Caco-2 (cell line): ENCODE results near the gene CNPY2. TPM values are rescaled to one million over a fixed set of nuclear protein-coding genes. Genes with fewer than 3 reads are reported as not detected.
A peak's percentile ranks its signal among the peaks of the same experiment; 100 is the strongest.

Source experiments
- BruUV-seq: library from RNA; stranded (reverse); fragments of 400-500 nt; replicated peaks from 2 replicates; lab custom pipeline; 2021; lab: Mats Ljungman, UMichigan
- CTCF ChIA-PET: fragments of 300-600 bp; sonication (Branson Sonifier 250); formaldehyde crosslinking; loops from one replicate; lab custom pipeline; 2022; ENCODE audit warnings: antibody characterized with exemption; lab: Charles Lee
- POLR2A ChIA-PET: fragments of 300-600 bp; sonication (Branson Sonifier 250); formaldehyde crosslinking; loops from one replicate; lab custom pipeline; 2022; ENCODE audit warnings: antibody characterized with exemption; lab: Charles Lee
- DNase-seq, 2 experiments: peaks; one replicate each; pipeline versions ENCODE4 v3.0.0 to v3.0.0-alpha.2; 2020 to 2022
- H3K27me3 ChIP-seq: replicated peaks from 2 replicates; pipeline ENCODE4 v1.6.0; 2011; ENCODE audit warnings: low read length; ENCODE audit not compliant: control insufficient read depth, insufficient read depth
- H3K36me3 ChIP-seq: 2 replicates; pipeline ENCODE4 v1.5.1; 2011; ENCODE audit warnings: low read length; ENCODE audit not compliant: control insufficient read depth, insufficient read depth
- H3K4me1 ChIP-seq: fragments of 250-450 bp; sonication (Bioruptor Pico); 2 replicates; pipeline ENCODE4 v1.5.1; 2020; ENCODE audit warnings: mild to moderate bottlenecking
- H3K4me3 ChIP-seq: 2 replicates; pipeline ENCODE4 v1.5.1; 2011; ENCODE audit warnings: low read depth, mild to moderate bottlenecking, control low read depth, low read length
- H3K9me3 ChIP-seq: fragments of 250-450 bp; sonication (Bioruptor Pico); 2 replicates; pipeline ENCODE4 v1.5.1; 2020; ENCODE audit warnings: mild to moderate bottlenecking, moderate library complexity
- H3K27ac Mint-ChIP-seq: one replicate; pipeline ENCODE4 v1.8.0; 2022; ENCODE audit warnings: mixed read lengths; ENCODE audit not compliant: unreplicated experiment
- H3K27me3 Mint-ChIP-seq: one replicate; pipeline ENCODE4 v1.8.0; 2022; ENCODE audit warnings: mixed read lengths; ENCODE audit not compliant: insufficient read depth, unreplicated experiment
- H3K36me3 Mint-ChIP-seq: one replicate; pipeline ENCODE4 v1.8.0; 2022; ENCODE audit warnings: mild to moderate bottlenecking, mixed read lengths; ENCODE audit not compliant: insufficient read depth, unreplicated experiment
- H3K4me1 Mint-ChIP-seq: one replicate; pipeline ENCODE4 v1.8.0; 2022; ENCODE audit warnings: low read depth, mixed read lengths; ENCODE audit not compliant: unreplicated experiment
- H3K4me3 Mint-ChIP-seq: one replicate; pipeline ENCODE4 v1.8.0; 2022; ENCODE audit warnings: mild to moderate bottlenecking, moderate library complexity, mixed read lengths; ENCODE audit not compliant: unreplicated experiment
- H3K9me3 Mint-ChIP-seq: one replicate; pipeline ENCODE4 v1.8.0; 2022; ENCODE audit warnings: mixed read lengths; ENCODE audit not compliant: unreplicated experiment
- CTCF ChIP-seq, 2 experiments: fragments of 200-600 bp in 1 of 2; IDR thresholded peaks; 1 replicate in 1 of 2; 2 replicates in 1 of 2; pipeline versions ENCODE4 v1.5.1 to v1.8.0; 2011 to 2022; ENCODE audit warnings: antibody characterized with exemption in 1 of 2, control low read depth in 1 of 2, inconsistent platforms in 1 of 2, low read depth in 1 of 2, low read length in 1 of 2, mild to moderate bottlenecking in 1 of 2, moderate library complexity in 1 of 2; ENCODE audit not compliant: insufficient read depth in 1 of 2, severe bottlenecking in 1 of 2, unreplicated experiment in 1 of 2
- intact Hi-C: fragments of 100-400 bp; cut with micrococcal nuclease; formaldehyde crosslinking; loops from one replicate; pipeline ENCODE4 v1.10.0; 2022; ENCODE audit not compliant: unreplicated experiment
- total RNA-seq: library from RNA; stranded (reverse); gene quantifications from 2 replicates; pipeline ENCODE4 v1.2.3, GENCODE V29; 2022

Gene CNPY2
- total RNA-seq, 1 experiment from 2014 or later: 204 TPM

- peaks cover 14% of the 10 kb centered on the region for H3K36me3 Mint-ChIP-seq
- H3K4me3 Mint-ChIP-seq: peak overlapping the region; percentile 29
- peak; percentile 71 to 82 for DNase-seq
- H3K27me3 ChIP-seq: no peaks in the 10 kb centered on the region
- H3K36me3 ChIP-seq: no peaks in the 10 kb centered on the region
- peaks cover 30% of the 10 kb centered on the region for H3K4me1 Mint-ChIP-seq
- intact Hi-C loops: no loop called here
- peaks cover 10% of the 10 kb centered on the region for H3K9me3 Mint-ChIP-seq
- TF ChIP-seq CTCF (IDR thresholded peaks at IDR 0.05; ENCODE audit: insufficient read depth in 1 of 2, low read depth in 1 of 2, low read length in 1 of 2, severe bottlenecking in 1 of 2, unreplicated experiment in 1 of 2): no peak
- no peaks in the 10 kb centered on the region for H3K9me3 ChIP-seq
- H3K4me1 ChIP-seq: peaks cover 38% of the 10 kb centered on the region
- CTCF ChIA-PET: no interaction called here
- no TSS peak for BruUV-seq
- no peak overlapping the region for H3K4me3 ChIP-seq
- no peaks in the 10 kb centered on the region for H3K27me3 Mint-ChIP-seq
- H3K27ac Mint-ChIP-seq: peak overlapping the region; percentile 93
- POLR2A ChIA-PET: no interaction called here
Measured at GRCh38 chr12:56261503-56262232, 54.1 kb downstream of the CNPY2 start.

GRCh38 chr12:56260921-56261320 lies 54.9 kb downstream of the CNPY2 start:
- H3K4me3 ChIP-seq: no peak overlapping the region
- intact Hi-C loops: no loop called here
- no TSS peak for BruUV-seq
- H3K36me3 ChIP-seq: no peaks in the 10 kb centered on the region
- Mint-ChIP-seq H3K4me3 (no peak overlapping the region), H3K27ac (peak overlapping the region; percentile 93), H3K4me1 (peaks cover 30% of the 10 kb centered on the region), H3K27me3 (no peaks in the 10 kb centered on the region), H3K9me3 (peaks cover 10% of the 10 kb centered on the region), H3K36me3 (peaks cover 21% of the 10 kb centered on the region)
- H3K27me3 ChIP-seq: no peaks in the 10 kb centered on the region
- ChIA-PET POLR2A (no interaction called here), CTCF (no interaction called here)
- peaks cover 42% of the 10 kb centered on the region for H3K4me1 ChIP-seq
- no peaks in the 10 kb centered on the region for H3K9me3 ChIP-seq
- TF ChIP-seq CTCF (IDR thresholded peaks at IDR 0.05; ENCODE audit: insufficient read depth in 1 of 2, low read depth in 1 of 2, low read length in 1 of 2, severe bottlenecking in 1 of 2, unreplicated experiment in 1 of 2): no peak
- no peak for DNase-seq

GRCh38 chr12:56260380-56260779 lies 55.4 kb downstream of the CNPY2 start:
- POLR2A ChIA-PET: no interaction called here
- peak overlapping the region; percentile 93 for H3K27ac Mint-ChIP-seq

More at GRCh38 chr12:56260380-56260779, 55.4 kb downstream of the CNPY2 start:
- CTCF ChIA-PET: no interaction called here
- BruUV-seq: no TSS peak
- no peaks in the 10 kb centered on the region for H3K36me3 ChIP-seq
- H3K27me3 ChIP-seq: no peaks in the 10 kb centered on the region
- intact Hi-C loops: no loop called here
- peaks cover 38% of the 10 kb centered on the region for H3K4me1 ChIP-seq
- TF ChIP-seq CTCF (IDR thresholded peaks at IDR 0.05; ENCODE audit: insufficient read depth in 1 of 2, low read depth in 1 of 2, low read length in 1 of 2, severe bottlenecking in 1 of 2, unreplicated experiment in 1 of 2): no peak
- Mint-ChIP-seq H3K4me3 (no peak overlapping the region), H3K36me3 (peaks cover 25% of the 10 kb centered on the region), H3K4me1 (peaks cover 30% of the 10 kb centered on the region), H3K27me3 (no peaks in the 10 kb centered on the region), H3K9me3 (peaks cover 10% of the 10 kb centered on the region)
- no peaks in the 10 kb centered on the region for H3K9me3 ChIP-seq
- DNase-seq: no peak
- no peak overlapping the region for H3K4me3 ChIP-seq

Other genes starting within 250 kb of the CNPY2 start
- gene ERBB3, start 235.8 kb downstream of the CNPY2 start, total RNA-seq: 101 and 109 TPM in 2 replicates
- 178 and 190 TPM in 2 replicates for gene PA2G4, start 211.4 kb downstream of the CNPY2 start, total RNA-seq
- 3,009 and 3,051 TPM in 2 replicates for gene RPL41, start 199.4 kb downstream of the CNPY2 start, total RNA-seq
- gene ZC3H10, start 197.7 kb downstream of the CNPY2 start, total RNA-seq: 3.5 and 4.4 TPM in 2 replicates
- 70.4 and 79.0 TPM in 2 replicates for gene ESYT1, start 187.7 kb downstream of the CNPY2 start, total RNA-seq
- 40.5 and 44.8 TPM in 2 replicates for gene MYL6B, start 163.4 kb downstream of the CNPY2 start, total RNA-seq
- 960 and 1,174 TPM in 2 replicates for gene MYL6, start 157.6 kb downstream of the CNPY2 start, total RNA-seq
- gene SMARCC2, start 126.5 kb downstream of the CNPY2 start, total RNA-seq: 89.1 and 94.8 TPM in 2 replicates
- 48.0 and 53.4 TPM in 2 replicates for gene RNF41, start 94.1 kb downstream of the CNPY2 start, total RNA-seq
- 32.1 and 37.7 TPM in 2 replicates for gene NABP2, start 91.6 kb downstream of the CNPY2 start, total RNA-seq
- gene SLC39A5, start 85.9 kb downstream of the CNPY2 start, total RNA-seq: 83.1 and 110 TPM in 2 replicates
- gene ANKRD52, start 57.6 kb downstream of the CNPY2 start, total RNA-seq: 34.6 and 46.3 TPM in 2 replicates
- 16.7 and 18.4 TPM in 2 replicates for gene COQ10A, start 49.0 kb downstream of the CNPY2 start, total RNA-seq
- 241 and 263 TPM in 2 replicates for gene CS, start 15.7 kb downstream of the CNPY2 start, total RNA-seq
- gene PAN2, start 18.0 kb upstream of the CNPY2 start, total RNA-seq: 25.7 and 30.0 TPM in 2 replicates
- 0.48 TPM in 1 of 2 replicates, not detected in the other for gene IL23A, start 22.9 kb upstream of the CNPY2 start, total RNA-seq
- 76.7 and 79.5 TPM in 2 replicates for gene STAT2, start 44.1 kb upstream of the CNPY2 start, total RNA-seq
- gene APOF, start 46.9 kb upstream of the CNPY2 start, total RNA-seq: 0.18 and 0.23 TPM in 2 replicates
- gene TIMELESS, start 133.4 kb upstream of the CNPY2 start, total RNA-seq: 40.1 and 43.2 TPM in 2 replicates
- gene MIP, start 138.7 kb upstream of the CNPY2 start, total RNA-seq: not detected in 2 replicates
- 2.8 TPM in 2 replicates for gene SPRYD4, start 152.6 kb upstream of the CNPY2 start, total RNA-seq
- 14.2 and 14.7 TPM in 2 replicates for gene GLS2, start 172.2 kb upstream of the CNPY2 start, total RNA-seq
- 32.5 and 39.5 TPM in 2 replicates for gene RBMS2, start 205.8 kb upstream of the CNPY2 start, total RNA-seq